NB4 (cell line): ENCODE results near the gene PBX3.

Source experiments
- CTCF ChIP-seq: IDR thresholded peaks from one replicate; pipeline ENCODE4 v1.5.1; 2012; ENCODE audit warnings: low read depth, low read length
- MAX ChIP-seq: IDR thresholded peaks from 2 replicates; pipeline ENCODE4 v1.6.1; 2011; ENCODE audit warnings: low read depth, low read length
- MYC ChIP-seq: IDR thresholded peaks from 2 replicates; pipeline ENCODE4 v1.6.1; 2011; ENCODE audit warnings: low read depth, low read length
- POLR2A ChIP-seq: IDR thresholded peaks from 2 replicates; pipeline ENCODE4 v1.6.1; 2011; ENCODE audit warnings: mild to moderate bottlenecking; ENCODE audit not compliant: insufficient read length; ENCODE audit errors: extremely low read depth

- TF ChIP-seq POLR2A: no peak
- TF ChIP-seq CTCF: no peak
- TF ChIP-seq MAX: no peak
- no peak for TF ChIP-seq MYC
These were observed 103.0 kb downstream of the PBX3 start for GRCh38 chr9:125850106-125850632.
